Mesenchymal stem cell (in vitro differentiated cells and primary cell): ENCODE data around the gene NRXN3.
A peak's percentile ranks its signal among the peaks of the same experiment; 100 is the strongest.

ENCODE experiments used
- DNase-seq: peaks from one replicate; pipeline ENCODE4 v3.0.0-alpha.2; 2013
- H2AFZ ChIP-seq: one replicate; pipeline ENCODE4 v1.6.1; 2013; ENCODE audit warnings: low read depth, mild to moderate bottlenecking, control low read depth, inconsistent platforms, low read length, moderate library complexity
- H2AK5ac ChIP-seq: 2 replicates; pipeline ENCODE4 v1.6.1; 2013; ENCODE audit warnings: low read length, moderate library complexity, mild to moderate bottlenecking, inconsistent platforms; ENCODE audit not compliant: severe bottlenecking
- H2BK120ac ChIP-seq: one replicate; pipeline ENCODE4 v1.6.1; 2013; ENCODE audit warnings: low read depth, mild to moderate bottlenecking, inconsistent platforms, low read length, moderate library complexity
- H2BK12ac ChIP-seq, 2 experiments: one replicate each; pipeline ENCODE4 v1.6.1; 2013; ENCODE audit warnings: inconsistent platforms in 2 of 2, low read length in 2 of 2, mild to moderate bottlenecking in 2 of 2, moderate library complexity in 2 of 2, control low read depth in 1 of 2
- H2BK15ac ChIP-seq: one replicate; pipeline ENCODE4 v1.6.1; 2013; ENCODE audit warnings: mild to moderate bottlenecking, low read depth, inconsistent platforms; ENCODE audit not compliant: poor library complexity, severe bottlenecking
- H2BK5ac ChIP-seq: 2 replicates; pipeline ENCODE4 v1.6.1; 2013; ENCODE audit warnings: low read depth, mild to moderate bottlenecking, low read length, control low read depth, inconsistent platforms; ENCODE audit not compliant: poor library complexity, severe bottlenecking
- H3K14ac ChIP-seq, 2 experiments: one replicate each; pipeline ENCODE4 v1.6.1; 2013; ENCODE audit warnings: inconsistent platforms in 2 of 2, low read length in 2 of 2, control low read depth in 1 of 2, mild to moderate bottlenecking in 1 of 2, moderate library complexity in 1 of 2
- H3K18ac ChIP-seq, 2 experiments: one replicate each; pipeline ENCODE4 v1.6.1; 2013; ENCODE audit warnings: inconsistent platforms in 2 of 2, low read length in 2 of 2, control low read depth in 1 of 2, low read depth in 1 of 2, mild to moderate bottlenecking in 1 of 2
- H3K23ac ChIP-seq, 2 experiments: one replicate each; pipeline ENCODE4 v1.6.1; 2013; ENCODE audit warnings: inconsistent platforms in 2 of 2, low read length in 2 of 2, mild to moderate bottlenecking in 2 of 2, moderate library complexity in 2 of 2, control low read depth in 1 of 2
- H3K27ac ChIP-seq: 2 replicates; pipeline ENCODE4 v1.5.1; 2013; ENCODE audit warnings: mild to moderate bottlenecking, moderate library complexity, low read length, control low read depth, inconsistent platforms; ENCODE audit not compliant: poor library complexity, severe bottlenecking
- H3K27me3 ChIP-seq, 2 experiments: 2 replicates each; pipeline versions ENCODE4 v1.6.1 to v1.7.0; 2013; ENCODE audit warnings: low read length in 2 of 2, mild to moderate bottlenecking in 2 of 2, moderate library complexity in 2 of 2, control low read depth in 1 of 2, inconsistent platforms in 1 of 2; ENCODE audit not compliant: control insufficient read depth in 1 of 2, insufficient read depth in 1 of 2
- H3K36me3 ChIP-seq, 2 experiments: 2 replicates each; pipeline versions ENCODE4 v1.6.1 to v1.7.0; 2013; ENCODE audit warnings: low read length in 2 of 2, control low read depth in 1 of 2, inconsistent platforms in 1 of 2, low read depth in 1 of 2, mild to moderate bottlenecking in 1 of 2; ENCODE audit not compliant: insufficient read depth in 2 of 2, control insufficient read depth in 1 of 2
- H3K4ac ChIP-seq, 2 experiments: one replicate each; pipeline ENCODE4 v1.6.1; 2013; ENCODE audit warnings: inconsistent platforms in 2 of 2, low read length in 2 of 2, mild to moderate bottlenecking in 2 of 2, moderate library complexity in 2 of 2, control low read depth in 1 of 2, low read depth in 1 of 2
- H3K4me1 ChIP-seq: 2 replicates; pipeline ENCODE4 v1.6.1; 2013; ENCODE audit warnings: low read depth, low read length, control low read depth; ENCODE audit not compliant: control insufficient read depth, insufficient read depth
- H3K4me2 ChIP-seq: 2 replicates; pipeline ENCODE4 v1.6.1; 2013; ENCODE audit warnings: low read length, mild to moderate bottlenecking, inconsistent platforms; ENCODE audit not compliant: poor library complexity, severe bottlenecking
- H3K4me3 ChIP-seq, 2 experiments: 2 replicates each; pipeline versions ENCODE4 v1.5.1 to v1.7.0; 2013; ENCODE audit warnings: low read length in 2 of 2, mild to moderate bottlenecking in 2 of 2, control low read depth in 1 of 2, low read depth in 1 of 2; ENCODE audit not compliant: insufficient read depth in 1 of 2
- H3K79me1 ChIP-seq: replicated peaks from 2 replicates; pipeline ENCODE4 v1.6.1; 2013; ENCODE audit warnings: mild to moderate bottlenecking, control low read depth, low read length, inconsistent platforms; ENCODE audit not compliant: poor library complexity, severe bottlenecking
- H3K9ac ChIP-seq: 2 replicates; pipeline ENCODE4 v1.7.0; 2013; ENCODE audit warnings: mild to moderate bottlenecking, low read length, moderate library complexity
- H3K9me3 ChIP-seq: 2 replicates; pipeline ENCODE4 v1.7.0; 2013; ENCODE audit warnings: mild to moderate bottlenecking, low read length; ENCODE audit not compliant: control insufficient read depth
- H4K8ac ChIP-seq: one replicate; pipeline ENCODE4 v1.6.1; 2013; ENCODE audit warnings: inconsistent platforms, mild to moderate bottlenecking, low read length, moderate library complexity
- H4K91ac ChIP-seq: one replicate; pipeline ENCODE4 v1.6.1; 2013; ENCODE audit warnings: mild to moderate bottlenecking, low read length, inconsistent platforms
- WGBS: methylation state at CpG from one replicate; pipeline ENCODE4 v1.1.7; 2013; ENCODE audit warnings: mixed read lengths; 5-methylcytosine and 5-hydroxymethylcytosine counted together

NRXN3 gene

DNA sequence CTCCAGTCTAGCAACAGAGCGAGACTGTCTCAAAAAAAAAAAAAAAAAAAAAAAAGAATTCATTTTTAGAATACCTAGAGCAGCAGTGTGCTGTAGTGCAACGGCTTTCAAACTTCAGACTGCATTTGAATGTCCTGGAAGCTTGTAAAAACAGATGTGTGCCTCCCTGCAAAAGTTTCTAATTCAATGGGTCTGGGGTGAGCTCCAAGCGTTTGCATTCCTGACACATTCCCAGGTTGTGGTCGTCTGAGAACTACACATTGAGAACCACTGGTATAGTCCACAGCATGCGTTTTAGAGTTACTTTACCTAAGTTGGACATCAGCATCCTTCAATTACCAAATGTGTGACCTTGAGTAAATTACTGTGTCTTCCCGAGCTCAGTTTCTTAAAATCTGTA lies 816.8 kb downstream of the NRXN3 start:
- no peak overlapping the region for H2BK15ac ChIP-seq
- H2BK12ac ChIP-seq = no peak overlapping the region
- no peaks in the 10 kb centered on the region for H3K79me1 ChIP-seq
- no peaks in the 10 kb centered on the region for H3K27me3 ChIP-seq
- DNase-seq = no peak
- no peak overlapping the region for H4K8ac ChIP-seq
- no peak overlapping the region for H2AFZ ChIP-seq
- H3K18ac ChIP-seq = no peak overlapping the region
- no peak overlapping the region for H2AK5ac ChIP-seq
- no peak overlapping the region for H3K9ac ChIP-seq
- no peak overlapping the region for H3K4me3 ChIP-seq
- H3K4me1 ChIP-seq = no peaks in the 10 kb centered on the region
- H3K4me2 ChIP-seq = no peak overlapping the region
- H3K4ac ChIP-seq = no peak overlapping the region
- H3K23ac ChIP-seq = no peak overlapping the region
- no peaks in the 10 kb centered on the region for H3K36me3 ChIP-seq
- no peak overlapping the region for H4K91ac ChIP-seq
- no peak overlapping the region for H2BK120ac ChIP-seq
- no peak overlapping the region for H3K27ac ChIP-seq
- no peak overlapping the region for H3K14ac ChIP-seq
- no peak overlapping the region for H2BK5ac ChIP-seq
- 62% methylated on average over 4 of the region's 6 CpGs for WGBS
- no peaks in the 10 kb centered on the region for H3K9me3 ChIP-seq

DNA sequence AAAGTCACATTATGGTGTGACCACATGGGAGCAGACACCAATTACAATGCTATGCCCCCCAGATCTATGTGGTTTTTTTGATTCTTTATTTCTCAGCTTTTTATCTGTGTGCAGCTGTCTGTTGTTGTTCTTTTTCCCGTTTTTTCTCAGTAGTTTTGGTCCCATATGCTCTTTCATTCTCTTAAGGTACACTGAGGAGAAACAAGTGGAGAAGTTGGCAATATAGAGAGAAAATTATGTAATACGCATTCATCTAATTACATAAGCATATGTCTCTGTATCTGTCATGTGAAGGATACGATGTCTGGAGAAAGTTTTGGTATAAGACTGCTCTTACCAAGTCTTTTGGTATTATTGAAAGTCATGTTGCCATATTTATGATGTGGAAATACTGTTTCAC lies 819.0 kb downstream of the NRXN3 start:
- no peak overlapping the region for H3K4me2 ChIP-seq
- no peak overlapping the region for H2BK120ac ChIP-seq
- no peaks in the 10 kb centered on the region for H3K27me3 ChIP-seq
- H3K36me3 ChIP-seq = no peaks in the 10 kb centered on the region
- H3K4me1 ChIP-seq = no peaks in the 10 kb centered on the region
- no peak overlapping the region for H3K27ac ChIP-seq
- no peak overlapping the region for H3K14ac ChIP-seq
- no peaks in the 10 kb centered on the region for H3K79me1 ChIP-seq
- no peak overlapping the region for H3K9ac ChIP-seq
- H2AFZ ChIP-seq = no peak overlapping the region
- no peak overlapping the region for H4K91ac ChIP-seq
- H4K8ac ChIP-seq = no peak overlapping the region
- H2BK5ac ChIP-seq = no peak overlapping the region
- H3K4ac ChIP-seq = no peak overlapping the region
- WGBS = 100% methylated on average over 1 of the region's 3 CpGs
- H3K18ac ChIP-seq = no peak overlapping the region
- no peak for DNase-seq
- no peak overlapping the region for H2AK5ac ChIP-seq
- no peak overlapping the region for H2BK15ac ChIP-seq
- no peak overlapping the region for H2BK12ac ChIP-seq
- no peak overlapping the region for H3K4me3 ChIP-seq
- H3K23ac ChIP-seq = no peak overlapping the region
- H3K9me3 ChIP-seq = no peaks in the 10 kb centered on the region

DNA sequence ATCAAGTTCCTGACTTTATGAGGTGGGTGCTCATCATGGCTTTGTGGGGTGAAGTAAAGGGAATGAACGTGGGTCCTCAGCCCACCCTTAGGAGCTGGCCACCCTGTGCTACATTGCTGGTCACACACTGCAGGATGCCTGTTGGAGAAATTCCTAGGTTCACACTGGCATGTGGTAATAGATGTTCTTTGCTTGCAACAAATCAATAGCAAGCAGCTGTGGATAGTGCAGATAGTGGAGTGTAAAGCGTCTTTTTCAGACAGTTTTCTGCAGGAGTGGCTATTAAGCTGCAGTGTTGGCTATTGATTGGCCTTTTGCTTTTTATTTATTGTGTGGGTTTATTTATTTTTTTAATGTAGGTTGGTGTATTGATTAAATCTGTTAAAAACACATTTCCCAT lies 822.7 kb downstream of the NRXN3 start:
- Histone ChIP-seq H2AFZ (no peak overlapping the region), H3K23ac (no peak overlapping the region), H2AK5ac (no peak overlapping the region), H3K79me1 (no peaks in the 10 kb centered on the region), H3K27ac (no peak overlapping the region), H2BK120ac (no peak overlapping the region), H3K14ac (no peak overlapping the region), H3K4me3 (no peak overlapping the region), H4K8ac (no peak overlapping the region), H3K9me3 (no peaks in the 10 kb centered on the region), H3K36me3 (no peaks in the 10 kb centered on the region), H3K18ac (no peak overlapping the region), H3K9ac (no peak overlapping the region), H4K91ac (no peak overlapping the region), H2BK5ac (no peak overlapping the region), H2BK15ac (no peak overlapping the region), H3K27me3 (no peaks in the 10 kb centered on the region), H3K4ac (no peak overlapping the region), H3K4me2 (no peak overlapping the region), H2BK12ac (no peak overlapping the region), H3K4me1 (no peaks in the 10 kb centered on the region)
- no peak for DNase-seq
- 91% methylated on average over 2 of the region's 2 CpGs for WGBS

DNA sequence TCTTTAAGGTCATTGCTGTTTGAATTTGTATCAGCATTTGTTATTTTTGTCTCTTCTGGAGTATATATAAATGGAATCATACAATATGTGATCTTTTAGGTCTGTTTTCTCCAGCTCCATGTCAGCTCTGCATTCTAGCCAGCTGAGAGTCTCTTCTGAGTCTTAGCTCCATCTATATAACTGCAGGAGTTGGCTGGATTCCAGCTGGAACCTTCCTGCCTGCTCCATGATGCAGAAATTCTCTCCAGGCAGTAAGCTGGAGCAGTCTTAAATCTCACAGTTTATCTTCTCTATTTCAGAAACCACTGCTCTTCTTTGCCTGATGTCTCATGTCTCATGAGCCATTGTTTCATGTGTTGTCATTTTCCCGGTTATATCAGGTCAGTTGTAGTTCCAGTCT lies 827.6 kb downstream of the NRXN3 start:
- no peak overlapping the region for H3K9ac ChIP-seq
- no peak overlapping the region for H3K27ac ChIP-seq
- DNase-seq = peak; percentile 25
- H2BK12ac ChIP-seq = no peak overlapping the region
- no peak overlapping the region for H3K4ac ChIP-seq
- no peak overlapping the region for H4K8ac ChIP-seq
- no peak overlapping the region for H3K23ac ChIP-seq
- no peak overlapping the region for H4K91ac ChIP-seq
- no peaks in the 10 kb centered on the region for H3K4me1 ChIP-seq
- H2AK5ac ChIP-seq = no peak overlapping the region
- no peaks in the 10 kb centered on the region for H3K27me3 ChIP-seq
- no peak overlapping the region for H2AFZ ChIP-seq
- no peaks in the 10 kb centered on the region for H3K36me3 ChIP-seq
- H3K14ac ChIP-seq = no peak overlapping the region
- H2BK5ac ChIP-seq = no peak overlapping the region
- H3K4me3 ChIP-seq = no peak overlapping the region
- 100% methylated on average over 1 of the region's 1 CpG for WGBS
- H3K18ac ChIP-seq = no peak overlapping the region
- no peak overlapping the region for H2BK15ac ChIP-seq
- H3K9me3 ChIP-seq = no peaks in the 10 kb centered on the region
- no peaks in the 10 kb centered on the region for H3K79me1 ChIP-seq
- no peak overlapping the region for H2BK120ac ChIP-seq
- no peak overlapping the region for H3K4me2 ChIP-seq
